ENCODE measurements around the gene TTC3.
"Not testable (repeated sequence)": the region's sequence is repeated elsewhere in the genome, so short reads cannot be mapped to it uniquely, and the experiment has no call there.

Gene TTC3

DNA sequence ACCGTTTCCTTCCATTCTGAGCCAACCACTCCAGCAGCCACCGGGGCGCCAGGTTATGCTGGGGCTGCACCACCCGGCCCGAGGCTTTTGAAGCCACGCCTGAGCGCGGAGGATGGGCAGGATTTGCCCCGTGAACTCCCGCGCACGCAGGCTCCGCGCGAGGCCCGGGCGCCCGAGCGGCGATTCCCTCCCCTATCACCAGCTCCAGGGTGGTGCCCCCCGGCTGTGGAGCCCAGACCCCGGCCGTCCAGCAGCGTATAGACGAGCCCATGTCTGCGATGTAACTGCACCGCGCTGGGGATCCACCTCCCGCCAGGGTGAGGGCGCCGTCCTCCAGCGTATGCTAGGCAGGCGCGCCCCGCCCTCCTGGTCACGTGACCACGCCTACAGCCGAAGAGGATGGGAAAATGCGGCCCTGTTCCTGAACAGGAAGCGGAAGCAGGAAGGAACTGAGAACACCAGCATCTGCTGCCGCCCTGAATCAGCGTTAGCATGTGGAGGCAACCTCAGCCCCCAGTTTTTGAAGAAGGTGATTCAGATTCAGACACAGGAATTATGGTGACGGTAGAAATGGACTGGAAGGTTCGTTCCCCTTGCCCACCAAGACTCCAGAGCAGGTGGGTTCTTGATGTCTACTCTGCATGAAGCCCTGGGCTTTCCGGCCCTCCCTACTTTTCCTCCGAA, 148.1 kb downstream of the TTC3 start:
- peak; percentile 48 to 95 (median 85) for DNase-seq

- DNase-seq = not testable (repeated sequence)
Measured at GRCh38 chr21:37222248-37222647, 149.2 kb downstream of the TTC3 start.

GRCh38 chr21:37223804-37224345, 150.8 kb downstream of the TTC3 start:
- DNase-seq = no peak

DNA sequence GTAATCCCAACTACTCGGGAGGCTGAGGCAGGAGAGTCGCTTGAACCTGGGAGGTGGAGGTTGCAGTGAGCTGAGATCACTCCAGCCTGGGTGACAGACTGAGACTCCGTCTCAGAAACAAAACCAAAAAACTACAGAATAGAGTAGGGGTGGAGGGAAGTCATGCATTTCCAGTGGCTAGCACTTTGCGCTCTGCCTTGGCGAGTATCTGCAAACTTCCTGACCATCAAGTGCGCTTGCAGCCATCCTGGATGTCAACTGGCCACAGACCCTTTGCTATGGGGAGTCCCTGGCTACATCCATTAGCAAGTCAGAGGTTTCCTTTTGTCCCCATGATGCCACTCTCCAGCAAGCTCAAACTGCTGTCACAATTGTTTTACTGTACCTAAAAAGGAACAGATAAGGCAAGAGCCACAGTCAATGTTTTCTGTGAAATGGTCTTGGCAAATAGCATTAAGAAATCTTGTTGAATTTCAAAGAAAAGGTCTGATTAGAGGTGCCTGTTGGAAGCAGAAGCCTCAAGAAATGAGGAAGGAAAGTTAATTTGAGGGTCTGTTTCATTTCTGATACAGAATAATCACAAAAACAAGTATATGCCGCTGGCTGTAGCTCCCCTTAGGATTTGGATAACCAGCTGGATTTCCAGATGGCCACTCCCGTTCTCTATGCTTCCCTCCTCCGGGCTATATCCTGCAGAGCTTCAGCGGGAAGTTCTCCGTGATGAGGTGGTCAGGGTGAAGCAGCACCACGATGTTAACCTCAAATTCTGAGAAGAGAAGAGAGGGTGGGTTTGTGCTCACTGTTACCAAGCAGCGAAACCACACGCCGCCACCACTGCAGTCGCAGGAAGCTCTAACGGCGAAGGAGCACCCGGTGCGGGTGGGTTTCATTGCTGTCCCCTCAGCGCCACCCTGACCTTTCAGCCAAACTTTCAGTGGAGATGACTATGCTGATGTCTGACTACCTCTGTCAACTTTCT, 152.1 kb downstream of the TTC3 start:
- no peak for DNase-seq

DNA sequence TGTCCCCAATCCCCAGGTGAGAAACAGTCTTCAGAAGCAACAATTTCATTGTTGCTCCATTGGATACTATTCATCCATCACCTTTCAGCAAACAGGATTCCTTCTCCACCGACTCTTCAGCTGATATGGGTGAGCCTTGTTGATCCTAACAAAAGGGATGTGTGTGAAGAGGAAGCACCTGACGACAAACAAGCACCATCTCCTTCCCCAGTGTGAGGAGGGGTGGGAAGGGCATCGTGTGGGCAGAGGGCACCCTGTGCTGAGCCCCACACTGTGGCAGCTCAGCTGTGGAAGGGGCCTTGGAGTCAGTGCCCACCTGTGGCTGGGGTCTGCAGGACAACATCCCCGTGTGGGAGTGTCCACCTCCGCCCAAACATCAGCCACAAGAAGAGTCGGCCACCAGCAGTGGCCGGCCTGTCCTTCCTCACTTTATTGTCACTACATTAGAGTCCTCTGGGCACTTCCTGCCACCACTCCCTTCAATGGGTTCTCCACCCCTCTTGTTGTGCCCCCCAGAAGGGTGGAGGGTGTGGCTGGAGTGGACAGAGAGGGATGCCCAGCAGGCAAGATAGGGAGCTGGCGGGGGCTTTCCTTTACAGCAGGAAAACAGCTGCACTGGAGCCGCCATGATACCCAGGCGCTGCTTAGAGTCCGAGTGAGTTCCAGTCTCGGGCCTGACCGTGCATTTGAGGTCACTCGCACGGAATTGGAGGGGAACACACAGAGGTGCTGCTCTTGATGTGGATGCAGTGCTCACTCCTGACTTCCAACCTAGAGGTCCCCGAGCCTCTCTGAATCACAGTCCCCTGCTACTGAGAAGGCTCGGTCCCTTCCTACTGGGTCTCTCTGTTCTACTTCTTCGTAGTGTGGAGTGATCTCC, 153.2 kb downstream of the TTC3 start:
- DNase-seq = no peak

DNA sequence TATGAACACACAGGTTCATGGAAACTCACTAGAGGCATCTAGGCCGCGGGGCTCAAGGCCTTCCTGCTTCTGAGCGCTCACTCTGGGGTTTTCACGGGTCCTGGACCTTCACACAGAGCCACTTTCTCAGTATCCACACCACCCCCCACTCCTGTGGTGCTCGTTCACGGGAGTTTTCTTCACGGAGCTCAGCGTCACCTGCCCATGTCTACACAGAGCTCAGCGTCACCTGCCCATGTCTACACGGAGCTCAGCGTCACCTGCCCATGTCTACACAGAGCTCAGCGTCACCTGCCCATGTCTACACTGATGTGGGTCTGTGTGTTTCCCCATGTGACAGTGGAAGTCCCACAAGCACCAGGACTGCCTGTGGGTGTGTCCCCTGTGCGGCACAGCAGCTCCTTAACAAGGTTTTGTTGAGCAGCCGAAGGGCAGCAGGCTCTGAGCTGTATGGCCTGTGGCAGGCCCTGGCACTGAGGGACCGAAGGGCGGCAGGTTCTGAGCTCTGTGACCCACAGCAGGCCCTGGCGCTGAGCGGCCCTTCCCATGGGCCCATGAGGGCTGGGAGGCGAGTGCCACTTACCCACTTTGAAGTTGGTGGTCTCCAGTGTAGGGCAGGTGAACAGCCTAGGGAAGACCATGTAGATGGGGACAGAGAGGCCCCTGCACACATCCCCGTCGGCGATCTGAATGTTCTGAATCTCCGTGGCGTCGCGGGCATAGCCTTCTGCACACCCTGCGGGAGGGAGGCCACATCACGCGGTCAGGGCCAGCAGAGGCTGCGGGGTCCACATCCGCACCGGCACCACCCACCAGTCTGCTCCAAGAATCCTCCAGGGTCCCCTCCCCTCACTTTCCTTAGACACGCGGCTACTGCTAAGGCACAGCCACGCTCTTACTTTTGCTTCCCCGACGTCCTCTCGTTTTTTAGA, 154.3 kb downstream of the TTC3 start:
- DNase-seq = no peak

DNA sequence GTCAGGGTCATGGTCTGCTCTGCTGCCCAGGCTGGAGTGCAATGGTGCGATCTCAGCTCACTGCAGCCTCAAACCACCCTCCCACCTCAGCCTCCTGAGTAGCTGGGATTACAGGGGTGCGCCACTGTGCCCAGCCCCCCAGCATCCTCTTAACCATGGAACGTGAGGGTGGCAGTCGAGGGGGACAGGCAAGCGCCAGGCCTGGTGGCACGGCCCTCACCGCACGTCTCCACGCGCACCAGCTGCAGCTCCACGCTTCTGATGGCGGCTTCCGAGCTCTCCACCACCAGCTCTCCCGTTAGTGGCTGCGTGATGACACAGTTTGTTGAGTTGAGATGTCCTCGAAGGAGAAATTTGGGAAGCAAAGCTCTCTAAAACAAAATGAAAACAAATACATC, 154.9 kb downstream of the TTC3 start:
- no peak for DNase-seq

GRCh38 chr21:37230632-37231248, 157.7 kb downstream of the TTC3 start:
- no peak for DNase-seq

DNA sequence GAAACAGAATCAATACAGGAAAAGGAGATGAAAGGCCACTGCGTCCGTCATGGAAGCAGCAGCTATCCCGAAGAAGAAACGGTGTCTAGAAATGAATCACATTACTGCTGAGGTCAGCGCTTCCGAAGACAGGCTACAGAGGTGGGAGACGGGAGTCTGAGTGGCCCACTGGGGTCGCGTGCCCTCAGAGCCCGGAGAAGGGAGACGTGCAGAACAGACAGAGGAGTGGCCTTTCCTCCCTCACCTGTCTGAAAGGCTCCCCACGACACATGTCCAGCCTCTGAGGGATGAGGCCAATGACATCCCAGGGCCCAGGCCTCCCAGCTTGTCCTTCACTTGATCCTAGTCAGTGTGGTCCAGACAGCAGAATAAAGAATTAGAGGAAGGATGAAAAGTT, 158.2 kb downstream of the TTC3 start:
- DNase-seq = no peak

- no peak for DNase-seq
Measured at GRCh38 chr21:37231671-37232070, 158.6 kb downstream of the TTC3 start.

DNA sequence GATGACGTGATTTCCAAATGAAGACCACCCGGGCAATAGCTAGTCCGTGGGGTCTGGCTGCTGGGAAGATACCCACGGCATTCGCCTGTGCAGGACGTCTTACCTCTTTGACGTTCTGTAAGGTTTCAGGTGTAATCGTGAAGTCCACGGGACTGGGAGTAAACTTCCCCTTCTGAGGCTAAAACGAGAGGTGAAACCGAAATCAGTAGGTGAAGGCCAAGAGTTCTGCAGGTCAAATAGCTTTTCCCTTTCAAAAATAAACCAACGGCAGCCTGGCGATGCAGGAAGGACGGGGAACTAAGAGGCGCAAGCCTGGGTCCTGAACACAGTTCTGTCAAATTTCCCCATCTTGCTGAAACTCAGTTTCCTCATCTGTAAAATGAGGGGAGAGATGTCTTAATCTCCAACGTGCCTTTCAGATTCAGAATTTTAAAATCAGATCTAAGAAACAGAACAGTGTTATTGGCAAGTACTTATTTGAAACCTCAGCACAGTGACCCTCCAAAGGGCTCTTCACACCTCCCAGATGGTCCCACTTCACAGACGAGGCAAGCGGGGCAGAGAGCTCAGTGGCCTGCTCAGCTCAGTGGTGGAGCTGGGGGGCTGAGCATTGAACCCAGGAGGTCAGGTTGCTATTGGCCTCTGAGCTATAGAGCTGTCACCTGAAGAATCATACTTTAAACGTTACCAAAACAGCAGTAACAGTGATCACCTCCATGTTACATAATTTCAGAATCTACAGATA, 159.4 kb downstream of the TTC3 start:
- DNase-seq = no peak

GRCh38 chr21:37233551-37234146, 160.6 kb downstream of the TTC3 start:
- DNase-seq = no peak

DNA sequence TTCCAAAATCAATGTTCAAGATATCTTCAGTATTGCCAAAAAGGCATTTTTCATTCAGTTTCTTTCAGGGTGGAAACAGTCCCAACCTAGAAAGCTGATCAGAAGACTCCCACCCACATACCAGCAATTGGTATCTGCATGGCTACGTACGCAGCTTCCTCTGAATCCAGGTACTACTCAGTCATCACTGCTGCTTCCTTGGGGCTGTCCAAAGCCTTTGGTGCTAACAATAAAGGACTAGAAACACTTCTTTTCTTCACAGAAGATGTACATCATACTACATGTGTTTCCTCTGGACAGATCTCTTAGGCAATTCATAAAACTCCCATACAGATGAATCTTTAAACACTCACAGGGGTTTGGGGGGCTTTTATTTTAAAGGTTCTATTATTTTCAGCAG, 164.3 kb downstream of the TTC3 start:
- DNase-seq = no peak

GRCh38 chr21:37237764-37238163, 164.7 kb downstream of the TTC3 start:
- no peak for DNase-seq

GRCh38 chr21:37240978-37241377, 167.9 kb downstream of the TTC3 start:
- no peak for DNase-seq

- no peak for DNase-seq
Measured at GRCh38 chr21:37241426-37241825, 168.4 kb downstream of the TTC3 start.

GRCh38 chr21:37243961-37244360, 170.9 kb downstream of the TTC3 start:
- no peak for DNase-seq

GRCh38 chr21:37244501-37245095, 171.5 kb downstream of the TTC3 start:
- DNase-seq = no peak

Measured in amygdala (tissue), 56 donors.